B cell (primary cell): ENCODE results near the gene AFF3.

Source experiments
- EZH2 ChIP-seq: IDR thresholded peaks from 2 replicates; pipeline ENCODE4 v1.6.1; 2012; ENCODE audit warnings: borderline replicate concordance, low read depth, mild to moderate bottlenecking, moderate library complexity, low read length; ENCODE audit not compliant: insufficient read depth, poor library complexity, severe bottlenecking
- TF ChIP-seq, protein P1 (sequence below): fragments of 200-600 bp; IDR thresholded peaks from one replicate; pipeline ENCODE4 v1.8.0; 2022; ENCODE audit warnings: antibody characterized with exemption, mild to moderate bottlenecking

DNA sequence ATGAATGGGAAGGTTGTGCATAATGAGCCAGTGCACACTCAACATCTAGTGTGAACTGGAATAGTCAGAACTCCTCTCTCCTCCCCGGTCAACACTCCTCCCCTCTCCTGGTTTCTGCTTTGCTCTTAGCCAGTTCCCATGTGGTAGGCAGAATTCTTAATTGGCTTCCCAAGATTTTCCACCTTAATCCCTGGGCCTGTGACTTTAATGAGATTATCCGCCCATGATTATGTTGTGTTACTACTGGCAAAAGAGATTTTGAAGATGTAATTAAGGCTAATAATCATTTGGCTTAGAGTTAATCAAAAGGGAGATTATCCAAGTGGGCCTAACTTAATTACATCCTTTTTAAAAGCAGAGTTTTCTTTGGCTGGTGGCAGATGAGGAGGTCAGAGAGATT lies 618.3 kb downstream of the AFF3 start:
- TF ChIP-seq, protein P1, sequence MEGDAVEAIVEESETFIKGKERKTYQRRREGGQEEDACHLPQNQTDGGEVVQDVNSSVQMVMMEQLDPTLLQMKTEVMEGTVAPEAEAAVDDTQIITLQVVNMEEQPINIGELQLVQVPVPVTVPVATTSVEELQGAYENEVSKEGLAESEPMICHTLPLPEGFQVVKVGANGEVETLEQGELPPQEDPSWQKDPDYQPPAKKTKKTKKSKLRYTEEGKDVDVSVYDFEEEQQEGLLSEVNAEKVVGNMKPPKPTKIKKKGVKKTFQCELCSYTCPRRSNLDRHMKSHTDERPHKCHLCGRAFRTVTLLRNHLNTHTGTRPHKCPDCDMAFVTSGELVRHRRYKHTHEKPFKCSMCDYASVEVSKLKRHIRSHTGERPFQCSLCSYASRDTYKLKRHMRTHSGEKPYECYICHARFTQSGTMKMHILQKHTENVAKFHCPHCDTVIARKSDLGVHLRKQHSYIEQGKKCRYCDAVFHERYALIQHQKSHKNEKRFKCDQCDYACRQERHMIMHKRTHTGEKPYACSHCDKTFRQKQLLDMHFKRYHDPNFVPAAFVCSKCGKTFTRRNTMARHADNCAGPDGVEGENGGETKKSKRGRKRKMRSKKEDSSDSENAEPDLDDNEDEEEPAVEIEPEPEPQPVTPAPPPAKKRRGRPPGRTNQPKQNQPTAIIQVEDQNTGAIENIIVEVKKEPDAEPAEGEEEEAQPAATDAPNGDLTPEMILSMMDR: no peak
- no peak for TF ChIP-seq EZH2
